ENCODE data around the gene CYP8B1.
"Not testable (repeated sequence)": the region's sequence is repeated elsewhere in the genome, so short reads cannot be mapped to it uniquely, and the experiment has no call there.

The CYP8B1 gene

GRCh38 chr3:42883251-42883930 lies 7.7 kb upstream of the CYP8B1 start:
- not testable (repeated sequence) for DNase-seq

GRCh38 chr3:42880601-42881451 lies 5.1 kb upstream of the CYP8B1 start:
- DNase-seq: peak; percentile 72

- no peak for DNase-seq
These were observed 4.5 kb upstream of the CYP8B1 start for GRCh38 chr3:42880183-42880582.

- no peak for DNase-seq
These were observed 2.2 kb upstream of the CYP8B1 start for GRCh38 chr3:42877881-42878280.

- no peak for DNase-seq
These were observed 1.5 kb upstream of the CYP8B1 start for GRCh38 chr3:42876940-42877720.

- no peak for DNase-seq
These were observed 722 bp upstream of the CYP8B1 start for GRCh38 chr3:42876401-42876800.

- DNase-seq: no peak
These were observed 930 bp downstream of the CYP8B1 start for GRCh38 chr3:42874749-42875148.

GRCh38 chr3:42873221-42873982 lies 2.3 kb downstream of the CYP8B1 start:
- no peak for DNase-seq

- DNase-seq: no peak
These were observed 3.0 kb downstream of the CYP8B1 start for GRCh38 chr3:42872718-42873117.

- DNase-seq: no peak
These were observed 4.0 kb downstream of the CYP8B1 start for GRCh38 chr3:42871592-42872196.

GRCh38 chr3:42868841-42869240 lies 6.8 kb downstream of the CYP8B1 start:
- DNase-seq: no peak

GRCh38 chr3:42867138-42867537 lies 8.5 kb downstream of the CYP8B1 start:
- no peak for DNase-seq

- no peak for DNase-seq
These were observed 10.4 kb downstream of the CYP8B1 start for GRCh38 chr3:42865256-42865655.

- DNase-seq: no peak
These were observed 11.2 kb downstream of the CYP8B1 start for GRCh38 chr3:42864321-42864950.

GRCh38 chr3:42856544-42856943 lies 19.1 kb downstream of the CYP8B1 start:
- no peak for DNase-seq

- DNase-seq: no peak
These were observed 19.9 kb downstream of the CYP8B1 start for GRCh38 chr3:42855547-42856380.

GRCh38 chr3:42855219-42855546 lies 20.5 kb downstream of the CYP8B1 start:
- DNase-seq: no peak

GRCh38 chr3:42853739-42854302 lies 21.9 kb downstream of the CYP8B1 start:
- no peak for DNase-seq

GRCh38 chr3:42853056-42853455 lies 22.6 kb downstream of the CYP8B1 start:
- DNase-seq: no peak

- no peak for DNase-seq
These were observed 23.2 kb downstream of the CYP8B1 start for GRCh38 chr3:42852441-42852840.
